IPS-15b (cell line): ENCODE results near the gene SERPINA5.

Experiments
- H3K27me3 ChIP-seq: one replicate; pipeline ENCODE4 v1.6.1; 2013; ENCODE audit warnings: low read length; ENCODE audit not compliant: control insufficient read depth, insufficient read depth
- H3K36me3 ChIP-seq: one replicate; pipeline ENCODE4 v1.6.1; 2013; ENCODE audit warnings: low read length; ENCODE audit not compliant: control insufficient read depth, insufficient read depth
- H3K4me1 ChIP-seq: one replicate; pipeline ENCODE4 v1.6.1; 2013; ENCODE audit warnings: mild to moderate bottlenecking, low read length; ENCODE audit not compliant: control insufficient read depth, insufficient read depth
- H3K4me3 ChIP-seq: one replicate; pipeline ENCODE4 v1.5.1; 2013; ENCODE audit warnings: low read depth, low read length
- H3K9ac ChIP-seq: one replicate; pipeline ENCODE4 v1.6.1; 2013; ENCODE audit warnings: low read depth, mild to moderate bottlenecking, low read length
- H3K9me3 ChIP-seq: one replicate; pipeline ENCODE4 v1.6.1; 2013; ENCODE audit warnings: mild to moderate bottlenecking, low read length; ENCODE audit not compliant: control insufficient read depth, insufficient read depth

SERPINA5 gene

GRCh38 chr14:94559638-94560290 is 21.5 kb upstream of the SERPINA5 start:
- no peaks in the 10 kb centered on the region for H3K36me3 ChIP-seq
- no peak overlapping the region for H3K4me3 ChIP-seq
- no peaks in the 10 kb centered on the region for H3K9me3 ChIP-seq
- no peaks in the 10 kb centered on the region for H3K4me1 ChIP-seq
- H3K9ac ChIP-seq = no peak overlapping the region
- H3K27me3 ChIP-seq = no peaks in the 10 kb centered on the region

- Histone ChIP-seq H3K4me3 (no peak overlapping the region), H3K9me3 (no peaks in the 10 kb centered on the region), H3K9ac (no peak overlapping the region), H3K4me1 (no peaks in the 10 kb centered on the region), H3K27me3 (no peaks in the 10 kb centered on the region), H3K36me3 (no peaks in the 10 kb centered on the region)
Measured at GRCh38 chr14:94560291-94560665, 20.9 kb upstream of the SERPINA5 start.

GRCh38 chr14:94560751-94561655 is 20.2 kb upstream of the SERPINA5 start, which contains the start of gene SERPINA4:
Gene SERPINA4 (plus strand): TSS chr14:94561442. CDS start chr14:94563483, 2,041 bp downstream.
- Histone ChIP-seq H3K9ac (no peak within 1 kb of the TSS), H3K9me3 (no peaks in the 10 kb centered on the region), H3K36me3 (no peaks in the 10 kb centered on the region), H3K4me1 (no peaks in the 10 kb centered on the region), H3K27me3 (no peaks in the 10 kb centered on the region), H3K4me3 (no peak within 1 kb of the TSS)

GRCh38 chr14:94561656-94562010 is 19.6 kb upstream of the SERPINA5 start:
- Histone ChIP-seq H3K4me3 (no peak overlapping the region), H3K9ac (no peak overlapping the region), H3K27me3 (no peaks in the 10 kb centered on the region), H3K36me3 (no peaks in the 10 kb centered on the region), H3K4me1 (no peaks in the 10 kb centered on the region), H3K9me3 (no peaks in the 10 kb centered on the region)

GRCh38 chr14:94562022-94562421 is 19.2 kb upstream of the SERPINA5 start:
- Histone ChIP-seq H3K36me3 (no peaks in the 10 kb centered on the region), H3K9me3 (no peaks in the 10 kb centered on the region), H3K4me3 (no peak overlapping the region), H3K9ac (no peak overlapping the region), H3K4me1 (no peaks in the 10 kb centered on the region), H3K27me3 (no peaks in the 10 kb centered on the region)

GRCh38 chr14:94562941-94563883 is 18.0 kb upstream of the SERPINA5 start:
- no peaks in the 10 kb centered on the region for H3K4me1 ChIP-seq
- no peaks in the 10 kb centered on the region for H3K27me3 ChIP-seq
- H3K9me3 ChIP-seq = no peaks in the 10 kb centered on the region
- H3K36me3 ChIP-seq = no peaks in the 10 kb centered on the region
- H3K9ac ChIP-seq = no peak overlapping the region
- H3K4me3 ChIP-seq = no peak overlapping the region

GRCh38 chr14:94564381-94564780 is 16.8 kb upstream of the SERPINA5 start:
- Histone ChIP-seq H3K4me1 (no peaks in the 10 kb centered on the region), H3K36me3 (no peaks in the 10 kb centered on the region), H3K9me3 (no peaks in the 10 kb centered on the region), H3K9ac (no peak overlapping the region), H3K4me3 (no peak overlapping the region), H3K27me3 (no peaks in the 10 kb centered on the region)

- no peak overlapping the region for H3K4me3 ChIP-seq
- H3K27me3 ChIP-seq = no peaks in the 10 kb centered on the region
- no peaks in the 10 kb centered on the region for H3K9me3 ChIP-seq
- H3K36me3 ChIP-seq = no peaks in the 10 kb centered on the region
- H3K4me1 ChIP-seq = no peaks in the 10 kb centered on the region
- H3K9ac ChIP-seq = no peak overlapping the region
Measured at GRCh38 chr14:94568186-94568585, 13.0 kb upstream of the SERPINA5 start.

- Histone ChIP-seq H3K36me3 (no peaks in the 10 kb centered on the region), H3K4me3 (no peak overlapping the region), H3K9ac (no peak overlapping the region), H3K9me3 (no peaks in the 10 kb centered on the region), H3K27me3 (no peaks in the 10 kb centered on the region), H3K4me1 (no peaks in the 10 kb centered on the region)
Measured at GRCh38 chr14:94569381-94570001, 11.7 kb upstream of the SERPINA5 start.

GRCh38 chr14:94570002-94570400 is 11.2 kb upstream of the SERPINA5 start:
- no peak overlapping the region for H3K9ac ChIP-seq
- H3K4me3 ChIP-seq = no peak overlapping the region
- no peaks in the 10 kb centered on the region for H3K36me3 ChIP-seq
- no peaks in the 10 kb centered on the region for H3K27me3 ChIP-seq
- H3K9me3 ChIP-seq = no peaks in the 10 kb centered on the region
- no peaks in the 10 kb centered on the region for H3K4me1 ChIP-seq

GRCh38 chr14:94570440-94570839 is 10.8 kb upstream of the SERPINA5 start:
- H3K9me3 ChIP-seq = no peaks in the 10 kb centered on the region
- no peak overlapping the region for H3K4me3 ChIP-seq
- H3K36me3 ChIP-seq = no peaks in the 10 kb centered on the region
- H3K9ac ChIP-seq = no peak overlapping the region
- H3K27me3 ChIP-seq = no peaks in the 10 kb centered on the region
- H3K4me1 ChIP-seq = no peaks in the 10 kb centered on the region
